GM12872 (cell line): ENCODE results near the gene DNAI1.

Source experiments
- TF ChIP-seq, protein P1 (sequence below): IDR thresholded peaks from 3 replicates; pipeline ENCODE4 v1.5.1; 2011; ENCODE audit warnings: low read depth, mild to moderate bottlenecking, low read length, moderate library complexity; ENCODE audit not compliant: insufficient read depth

DNAI1 gene

DNA sequence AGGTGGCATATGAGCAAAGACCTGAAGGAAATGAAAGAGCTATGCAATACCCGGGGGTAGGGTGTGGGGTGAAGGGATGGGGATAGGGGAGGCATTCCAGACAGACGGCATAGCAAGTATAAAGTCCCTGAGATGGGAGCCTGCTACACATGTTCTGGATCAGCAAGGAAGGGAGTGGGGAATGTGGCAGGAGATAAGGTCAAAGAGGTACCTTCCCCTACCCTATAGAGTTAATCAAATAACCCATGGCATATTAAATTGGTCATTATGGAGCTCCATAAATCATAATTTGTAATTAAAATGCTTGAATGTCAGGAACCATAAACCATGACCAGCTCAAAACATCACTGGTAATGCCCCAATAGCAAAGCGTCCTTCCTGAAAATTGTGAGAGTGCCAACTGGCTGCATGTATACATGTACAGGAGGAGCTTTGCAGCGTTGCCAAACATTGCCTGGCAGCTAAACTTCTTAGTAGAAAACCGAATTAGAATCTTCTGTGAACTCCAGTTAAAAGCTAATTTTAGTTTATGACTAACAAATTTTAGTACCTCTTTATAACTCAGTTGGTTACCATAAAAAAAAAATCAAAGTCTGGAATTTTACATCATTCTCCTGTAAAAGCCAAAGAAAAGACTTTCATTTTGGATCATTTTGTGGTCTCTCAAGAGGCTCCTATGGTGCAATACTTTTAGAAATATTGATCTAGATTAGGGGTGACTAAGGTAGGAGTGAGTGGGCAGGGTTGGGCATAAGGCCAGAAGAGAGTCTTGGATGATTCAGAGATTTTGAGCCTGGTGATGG lies 4.7 kb downstream of the DNAI1 start:
- TF ChIP-seq, protein P1, sequence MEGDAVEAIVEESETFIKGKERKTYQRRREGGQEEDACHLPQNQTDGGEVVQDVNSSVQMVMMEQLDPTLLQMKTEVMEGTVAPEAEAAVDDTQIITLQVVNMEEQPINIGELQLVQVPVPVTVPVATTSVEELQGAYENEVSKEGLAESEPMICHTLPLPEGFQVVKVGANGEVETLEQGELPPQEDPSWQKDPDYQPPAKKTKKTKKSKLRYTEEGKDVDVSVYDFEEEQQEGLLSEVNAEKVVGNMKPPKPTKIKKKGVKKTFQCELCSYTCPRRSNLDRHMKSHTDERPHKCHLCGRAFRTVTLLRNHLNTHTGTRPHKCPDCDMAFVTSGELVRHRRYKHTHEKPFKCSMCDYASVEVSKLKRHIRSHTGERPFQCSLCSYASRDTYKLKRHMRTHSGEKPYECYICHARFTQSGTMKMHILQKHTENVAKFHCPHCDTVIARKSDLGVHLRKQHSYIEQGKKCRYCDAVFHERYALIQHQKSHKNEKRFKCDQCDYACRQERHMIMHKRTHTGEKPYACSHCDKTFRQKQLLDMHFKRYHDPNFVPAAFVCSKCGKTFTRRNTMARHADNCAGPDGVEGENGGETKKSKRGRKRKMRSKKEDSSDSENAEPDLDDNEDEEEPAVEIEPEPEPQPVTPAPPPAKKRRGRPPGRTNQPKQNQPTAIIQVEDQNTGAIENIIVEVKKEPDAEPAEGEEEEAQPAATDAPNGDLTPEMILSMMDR, result no peak

DNA sequence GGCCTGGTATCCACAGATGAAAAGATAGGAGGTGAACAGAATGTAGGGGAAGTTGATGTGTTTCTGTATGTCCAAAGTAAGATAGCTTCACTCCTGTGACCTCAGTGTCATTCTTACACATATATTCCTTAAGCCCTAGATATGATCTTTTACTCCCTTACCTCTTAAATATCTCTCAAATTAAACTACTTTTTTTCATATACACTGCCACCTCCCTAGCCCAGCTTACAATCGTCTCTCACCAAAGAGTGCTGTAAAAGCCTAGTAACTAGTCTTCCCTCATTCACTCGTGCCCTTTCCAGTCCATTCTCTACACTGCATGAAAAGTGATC lies 5.3 kb downstream of the DNAI1 start:
- TF ChIP-seq, protein P1, result no peak

DNA sequence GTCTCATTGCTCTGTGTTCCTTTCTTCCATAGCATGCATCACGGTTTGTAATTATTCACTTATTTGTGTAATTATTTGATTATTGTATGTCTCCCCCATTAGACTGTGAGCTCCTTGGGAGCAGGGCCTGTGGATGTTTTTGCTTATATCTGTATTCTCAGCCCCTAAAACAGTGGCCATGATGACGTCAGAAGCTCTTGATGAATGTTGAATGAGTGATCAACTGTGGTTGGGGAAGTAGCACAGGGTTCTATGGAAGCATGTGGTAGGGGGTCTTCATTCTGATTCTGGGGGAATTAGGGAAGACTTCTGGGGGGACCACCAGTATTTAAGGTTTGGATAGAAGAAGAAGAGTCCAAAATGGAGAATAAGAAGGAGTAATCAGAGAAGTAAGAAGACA lies 6.0 kb downstream of the DNAI1 start:
- TF ChIP-seq, protein P1, result no peak

DNA sequence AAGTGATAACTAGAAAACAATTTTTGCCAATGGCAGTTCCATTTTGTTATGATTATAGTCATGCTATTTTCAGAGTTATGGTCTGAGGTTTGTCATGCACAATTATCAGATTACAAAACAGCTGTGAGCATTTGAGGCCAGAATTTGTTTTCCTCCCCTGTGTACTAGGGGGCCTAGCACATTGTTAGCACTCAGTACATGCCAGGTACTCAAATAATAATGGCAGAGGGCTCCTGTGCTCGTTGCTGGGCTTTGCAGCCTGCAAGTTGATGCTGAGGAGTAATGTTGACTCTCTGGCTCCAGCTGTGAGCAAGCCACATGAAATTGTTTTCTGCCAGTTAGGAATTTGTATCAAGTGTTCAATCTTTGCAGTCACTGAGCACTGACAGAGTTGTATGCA lies 6.9 kb downstream of the DNAI1 start:
- TF ChIP-seq, protein P1, result no peak

DNA sequence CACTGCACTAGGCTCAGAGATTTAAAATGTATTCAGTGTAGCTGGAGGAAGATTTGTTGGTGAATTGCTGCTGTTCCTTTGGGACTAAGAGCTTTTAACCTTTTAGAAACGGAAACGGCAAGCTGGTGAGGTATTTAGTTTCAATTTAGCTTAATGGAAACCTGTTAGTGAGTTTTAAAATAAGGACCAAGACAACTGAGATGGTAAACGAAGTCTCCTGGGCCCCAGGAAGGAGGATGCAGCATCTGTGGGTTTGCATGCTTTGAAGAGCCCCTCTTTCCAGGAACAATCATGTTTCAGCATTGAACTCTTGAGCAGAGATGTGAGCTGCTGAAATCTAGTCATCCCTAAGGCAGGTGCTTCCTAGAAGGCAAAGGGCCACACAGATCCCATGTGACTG lies 16.5 kb downstream of the DNAI1 start:
- TF ChIP-seq, protein P1, result no peak

DNA sequence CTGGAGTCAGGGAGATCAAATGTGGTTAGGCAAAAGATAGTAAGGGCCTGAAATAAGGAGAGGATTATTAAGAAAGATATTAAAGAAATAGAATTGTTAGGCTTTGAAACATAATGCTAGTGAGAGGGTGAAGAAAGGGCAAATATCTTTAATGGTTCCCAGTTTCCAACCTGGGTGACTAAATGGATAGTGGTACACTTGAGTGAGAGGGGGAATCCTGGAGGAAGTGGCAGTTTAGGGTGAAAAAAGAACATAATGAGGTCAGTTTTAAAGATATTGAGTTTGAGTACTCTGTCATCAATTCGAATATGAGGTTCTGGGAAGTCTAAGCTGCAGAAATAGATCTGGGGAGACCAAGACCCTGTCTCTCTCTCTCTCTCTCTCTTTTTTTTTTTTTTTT lies 18.9 kb downstream of the DNAI1 start:
- TF ChIP-seq, protein P1, result no peak

DNA sequence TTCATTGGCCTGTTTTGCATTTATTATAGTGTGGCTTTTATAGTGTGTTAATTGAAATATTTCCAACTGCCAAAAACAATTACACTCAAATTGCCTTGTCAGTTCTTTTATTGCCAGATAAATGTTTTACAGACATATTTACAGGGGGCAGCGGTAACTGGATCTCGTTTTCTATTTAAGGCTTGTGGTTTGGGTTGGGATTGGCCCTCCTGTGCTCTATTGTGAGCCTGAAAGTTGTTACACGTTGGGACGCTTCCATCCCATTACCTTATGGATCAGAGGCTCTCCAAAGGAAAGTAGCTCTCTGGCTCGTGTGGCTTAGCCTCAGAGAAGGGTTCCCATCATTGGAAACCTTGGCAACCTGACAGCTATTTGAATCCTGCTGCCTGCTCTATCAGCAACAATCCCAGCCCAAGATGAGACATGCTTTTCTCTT lies 20.8 kb downstream of the DNAI1 start:
- TF ChIP-seq, protein P1, result no peak
